HK-2 (cell line): Measurements from ENCODE around the gene ADAMTS18.

Experiments used
- DNase-seq: peaks from one replicate; pipeline ENCODE4 v3.0.0-alpha.2; 2018; ENCODE audit not compliant: unreplicated experiment

Gene ADAMTS18

GRCh38 chr16:77393955-77394354, 40.9 kb downstream of the ADAMTS18 start:
- DNase-seq, result no peak

- no peak for DNase-seq
Measured at GRCh38 chr16:77387815-77388209, 47.0 kb downstream of the ADAMTS18 start.

GRCh38 chr16:77386831-77387814, 47.7 kb downstream of the ADAMTS18 start:
- no peak for DNase-seq

- DNase-seq, result no peak
Measured at GRCh38 chr16:77385481-77385880, 49.4 kb downstream of the ADAMTS18 start.

- no peak for DNase-seq
Measured at GRCh38 chr16:77383606-77384187, 51.1 kb downstream of the ADAMTS18 start.

- DNase-seq, result no peak
Measured at GRCh38 chr16:77376358-77376757, 58.5 kb downstream of the ADAMTS18 start.

- DNase-seq, result no peak
Measured at GRCh38 chr16:77375396-77375795, 59.4 kb downstream of the ADAMTS18 start.

GRCh38 chr16:77374384-77374783, 60.5 kb downstream of the ADAMTS18 start:
- DNase-seq, result no peak

GRCh38 chr16:77373726-77374125, 61.1 kb downstream of the ADAMTS18 start:
- no peak for DNase-seq

- no peak for DNase-seq
Measured at GRCh38 chr16:77364770-77365169, 70.1 kb downstream of the ADAMTS18 start.

GRCh38 chr16:77359065-77359502, 75.8 kb downstream of the ADAMTS18 start:
- DNase-seq, result peak; percentile 21

GRCh38 chr16:77353587-77354263, 81.1 kb downstream of the ADAMTS18 start:
- no peak for DNase-seq

- no peak for DNase-seq
Measured at GRCh38 chr16:77344341-77344740, 90.5 kb downstream of the ADAMTS18 start.

GRCh38 chr16:77336637-77337036, 98.2 kb downstream of the ADAMTS18 start:
- no peak for DNase-seq

- no peak for DNase-seq
Measured at GRCh38 chr16:77335652-77336234, 99.1 kb downstream of the ADAMTS18 start.

- DNase-seq, result no peak
Measured at GRCh38 chr16:77332792-77333191, 102.0 kb downstream of the ADAMTS18 start.

GRCh38 chr16:77331802-77332586, 102.8 kb downstream of the ADAMTS18 start:
- no peak for DNase-seq

- DNase-seq, result no peak
Measured at GRCh38 chr16:77331043-77331442, 103.8 kb downstream of the ADAMTS18 start.

GRCh38 chr16:77330332-77331042, 104.3 kb downstream of the ADAMTS18 start:
- no peak for DNase-seq

GRCh38 chr16:77328768-77329167, 106.1 kb downstream of the ADAMTS18 start:
- no peak for DNase-seq

- no peak for DNase-seq
Measured at GRCh38 chr16:77328274-77328673, 106.6 kb downstream of the ADAMTS18 start.
